K562 (cell line): ENCODE measurements around the gene FERMT1. TPM values are rescaled to one million over a fixed set of nuclear protein-coding genes. Genes with fewer than 3 reads are reported as not detected.

Experiments used
- ATAC-seq: fragments of 200-7000 bp; cut with Tn5 transposase; 3 replicates; pipeline ENCODE4 v1.9.1; 2020; ENCODE audit warnings: moderate library complexity
- BruUV-seq: library from RNA; stranded (reverse); fragments of 400-500 nt; replicated peaks from 2 replicates; lab custom pipeline; 2021; lab: Mats Ljungman, UMichigan
- CTCF ChIA-PET: fragments of 300-600 bp; formaldehyde crosslinking; extraction: SDS; loops from one replicate; lab custom pipeline; 2021; ENCODE audit warnings: low intra/inter-chr PET ratio; lab: Yijun Ruan, JAX
- POLR2A ChIA-PET: fragments of 300-600, 350-650 bp; sonication (Branson Sonifier 250); formaldehyde crosslinking; extraction: SDS; loops from one replicate; lab custom pipeline; 2021; ENCODE audit warnings: antibody characterized with exemption, inconsistent platforms; lab: Yijun Ruan, JAX
- DNase-seq, 4 experiments: peaks; one replicate each; pipeline versions ENCODE4 v3.0.0 to v3.0.0-alpha.2; 2011 to 2018; ENCODE audit warnings: low spot score in 3 of 4, mixed read lengths in 3 of 4; ENCODE audit errors: extremely low read depth in 1 of 4
- FAIRE-seq: peaks from 2 replicates; lab custom pipeline; 2011; peaks lifted over from hg19 to GRCh38; lab: Jason Lieb, UNC
- H2AFZ ChIP-seq: 2 replicates; pipeline ENCODE4 v1.6.0; 2011; ENCODE audit warnings: low read depth, low read length, control low read depth, inconsistent platforms
- H3K27ac ChIP-seq: fragments of 200-600 bp; 3 replicates; pipeline ENCODE4 v1.8.0; 2011; ENCODE audit warnings: low read depth, mild to moderate bottlenecking, control low read depth, inconsistent platforms, low read length, moderate library complexity, mixed read lengths; ENCODE audit errors: extremely low read depth
- H3K27me3 ChIP-seq, 2 experiments: fragments of 300-600 bp in 1 of 2; 2 replicates in 1 of 2; 3 replicates in 1 of 2; pipeline versions ENCODE4 v1.6.0 to v1.8.0; 2011; ENCODE audit warnings: inconsistent platforms in 2 of 2, low read length in 2 of 2, mild to moderate bottlenecking in 1 of 2, mixed read lengths in 1 of 2, moderate library complexity in 1 of 2; ENCODE audit not compliant: control insufficient read depth in 2 of 2, insufficient read depth in 2 of 2
- H3K36me3 ChIP-seq: fragments of 300-600 bp; 3 replicates; pipeline ENCODE4 v1.8.0; 2011; ENCODE audit warnings: mild to moderate bottlenecking, low read length, inconsistent platforms; ENCODE audit not compliant: control insufficient read depth, insufficient read depth
- H3K4me1 ChIP-seq, 2 experiments: fragments of 200-600 bp in 1 of 2; replicated peaks in 1 of 2; 2 replicates in 1 of 2; 3 replicates in 1 of 2; pipeline versions ENCODE4 v1.5.1 to v1.8.0; 2011; ENCODE audit warnings: inconsistent platforms in 2 of 2, low read length in 2 of 2, mild to moderate bottlenecking in 1 of 2, mixed read lengths in 1 of 2, moderate library complexity in 1 of 2; ENCODE audit not compliant: control insufficient read depth in 2 of 2, insufficient read depth in 2 of 2
- H3K4me2 ChIP-seq: 2 replicates; pipeline ENCODE4 v1.6.1; 2011; ENCODE audit warnings: low read length, control low read depth, inconsistent platforms, mixed read lengths; ENCODE audit not compliant: insufficient read depth
- H3K4me3 ChIP-seq: fragments of 200-600 bp; sonication (generic), shearing (Covaris generic); 2 replicates; pipeline ENCODE4 v1.5.1; 2016; ENCODE audit warnings: control low read depth, inconsistent platforms
- H3K79me2 ChIP-seq: fragments of 200-600 bp; 3 replicates; pipeline ENCODE4 v1.8.0; 2011; ENCODE audit warnings: low read length, inconsistent platforms; ENCODE audit not compliant: control insufficient read depth, insufficient read depth
- H3K9ac ChIP-seq, 2 experiments: 2 replicates each; pipeline versions ENCODE4 v1.6.0 to v1.6.1; 2011; ENCODE audit warnings: low read depth in 2 of 2, low read length in 2 of 2, control low read depth in 1 of 2, inconsistent platforms in 1 of 2, mild to moderate bottlenecking in 1 of 2, mixed read lengths in 1 of 2; ENCODE audit not compliant: insufficient read depth in 1 of 2
- H3K9me1 ChIP-seq: one replicate; pipeline ENCODE4 v1.6.0; 2011; ENCODE audit warnings: inconsistent platforms, mild to moderate bottlenecking, low read length, moderate library complexity; ENCODE audit not compliant: control insufficient read depth, insufficient read depth
- H3K9me3 ChIP-seq: replicated peaks from 2 replicates; pipeline ENCODE4 v1.5.1; 2011; ENCODE audit warnings: low read depth, low read length, inconsistent platforms; ENCODE audit not compliant: control insufficient read depth, insufficient read depth
- H4K20me1 ChIP-seq: replicated peaks from 2 replicates; pipeline ENCODE4 v1.6.1; 2011; ENCODE audit warnings: low read length, inconsistent platforms, mixed read lengths; ENCODE audit not compliant: control insufficient read depth, insufficient read depth
- ESRRA ChIP-seq: fragments of 450-650 bp; IDR thresholded peaks from 2 replicates; pipeline ENCODE4 v1.6.1; 2014; ENCODE audit warnings: low read depth, mild to moderate bottlenecking, moderate library complexity, borderline replicate concordance
- IRF9 ChIP-seq: fragments of 450-650 bp; IDR thresholded peaks from 2 replicates; pipeline ENCODE4 v1.6.1; 2016; ENCODE audit warnings: missing biosample characterization, missing genetic modification characterization
- MAX ChIP-seq: sonication (generic); formaldehyde crosslinking; IDR thresholded peaks from 2 replicates; pipeline ENCODE4 v1.9.0; 2022; ENCODE audit warnings: mild to moderate bottlenecking, missing genetic modification reagents
- NR0B1 ChIP-seq: fragments of 450-650 bp; IDR thresholded peaks from one replicate; pipeline ENCODE4 v1.6.1; 2018; ENCODE audit warnings: mild to moderate bottlenecking, moderate library complexity; ENCODE audit not compliant: partially characterized antibody
- SIRT6 ChIP-seq: IDR thresholded peaks from one replicate; pipeline ENCODE4 v1.6.1; 2012; ENCODE audit warnings: low read depth, mild to moderate bottlenecking, control low read depth, inconsistent platforms, low read length, moderate library complexity
- ZBTB49 ChIP-seq: sonication (generic); formaldehyde crosslinking; IDR thresholded peaks from 2 replicates; pipeline ENCODE4 v1.8.0; 2022; ENCODE audit warnings: missing genetic modification reagents, mild to moderate bottlenecking, borderline replicate concordance
- WGBS: fragments of 100-300 bp; shearing (Covaris generic); methylation state at CpG from one replicate; pipeline ENCODE4 v1.1.6; 2016; ENCODE audit warnings: low coverage, mixed read lengths; ENCODE audit not compliant: insufficient coverage; ENCODE audit errors: missing lambda C conversion rate; 5-methylcytosine and 5-hydroxymethylcytosine counted together
- in situ Hi-C: fragments of 300-500 bp; cut with MboI; formaldehyde crosslinking; loops from 4 replicates; pipeline ENCODE4 v1.15.0; 2018; ENCODE audit warnings: inconsistent platforms, mixed read lengths
- intact Hi-C: fragments of 100-400 bp; cut with micrococcal nuclease; formaldehyde crosslinking; loops from 2 replicates; pipeline ENCODE4 v1.14.2; 2022
- polyA plus RNA-seq, 8 experiments: library from polyadenylated mRNA; depleted of rRNA in 4 of 8; stranded (reverse) in 5 of 8; unstranded in 3 of 8; fragments of >200 nt; fragmentation: Nextera tagmentation in 2 of 8; fragmentation: Illumina TruSeq in 1 of 8; extraction: Ambion mirVana in 2 of 8; extraction: Trizol in 1 of 8; gene quantifications; 2 replicates each; pipeline versions ENCODE4 v1.2.1 to v1.2.3, GENCODE V29; 2011 to 2014; ENCODE audit warnings: inconsistent platforms in 1 of 8, missing spikeins in 1 of 8
- total RNA-seq, 7 experiments: library from RNA; depleted of rRNA in 6 of 7; stranded (reverse); fragments of >200 nt in 6 of 7; fragmentation: Illumina TruSeq in 2 of 7; extraction: Trizol in 2 of 7; gene quantifications; 2 replicates each; pipeline versions ENCODE4 v1.2.1 to v1.2.3, GENCODE V29; 2011 to 2021; ENCODE audit warnings: low replicate concordance in 1 of 7

FERMT1 gene
- total and polyA plus RNA-seq, 9 of the 15 experiments (the other 6 are each of a cell fraction or from before 2014, with no cell fraction given), result 0.07 TPM; not detected in 8

- Histone ChIP-seq H3K4me1 (no peaks in the 10 kb centered on the region), H3K4me3 (no peak overlapping the region), H2AFZ (no peak overlapping the region), H3K27ac (no peak overlapping the region), H3K27me3 (no peaks in the 10 kb centered on the region), H3K9me3 (no peaks in the 10 kb centered on the region), H3K79me2 (no peaks in the 10 kb centered on the region), H3K4me2 (no peak overlapping the region), H3K9ac (no peak overlapping the region), H4K20me1 (no peaks in the 10 kb centered on the region), H3K36me3 (no peaks in the 10 kb centered on the region), H3K9me1 (no peaks in the 10 kb centered on the region)
- no peak for DNase-seq
- in situ Hi-C loops (no loop called here), intact Hi-C loops (no loop called here)
- 42% methylated on average over 2 of the region's 2 CpGs for WGBS
- CTCF ChIA-PET, result no interaction called here
- TF ChIP-seq NR0B1, result no peak
- no peak for TF ChIP-seq ESRRA
- TF ChIP-seq MAX (CRISPR knock-in tag), result no peak
- TF ChIP-seq SIRT6, result no peak
- no peak for TF ChIP-seq ZBTB49 (CRISPR knock-in tag)
- TF ChIP-seq IRF9, result no peak
- ATAC-seq, result no peak
- no TSS peak for BruUV-seq
- no peak for FAIRE-seq
- POLR2A ChIA-PET, result interaction anchor here (0.6 kb wide), 1 partner anchor 25 kb away, joined by 3 read pairs; no protein-coding TSS in a partner anchor
Observed at GRCh38 chr20:6100246-6100645, 22.6 kb downstream of the FERMT1 start.
